HT-29 (cell line): ENCODE measurements around the gene ANO1. TPM values are rescaled to one million over a fixed set of nuclear protein-coding genes. Genes with fewer than 3 reads are reported as not detected.
A peak's percentile ranks its signal among the peaks of the same experiment; 100 is the strongest.

Experiments
- DNase-seq: peaks from one replicate; pipeline ENCODE4 v3.0.0-alpha.2; 2015; ENCODE audit warnings: low spot score
- total RNA-seq: library from RNA; depleted of rRNA; stranded (reverse); fragments of >200 nt; shearing (Covaris generic); gene quantifications from 2 replicates; pipeline ENCODE4 v1.2.3, GENCODE V29; 2014

ANO1 gene
- total RNA-seq, 1 experiment from 2014 or later: 114 TPM

- DNase-seq: no peak
These were observed 17.6 kb downstream of the ANO1 start for GRCh38 chr11:70095541-70096252.

DNA sequence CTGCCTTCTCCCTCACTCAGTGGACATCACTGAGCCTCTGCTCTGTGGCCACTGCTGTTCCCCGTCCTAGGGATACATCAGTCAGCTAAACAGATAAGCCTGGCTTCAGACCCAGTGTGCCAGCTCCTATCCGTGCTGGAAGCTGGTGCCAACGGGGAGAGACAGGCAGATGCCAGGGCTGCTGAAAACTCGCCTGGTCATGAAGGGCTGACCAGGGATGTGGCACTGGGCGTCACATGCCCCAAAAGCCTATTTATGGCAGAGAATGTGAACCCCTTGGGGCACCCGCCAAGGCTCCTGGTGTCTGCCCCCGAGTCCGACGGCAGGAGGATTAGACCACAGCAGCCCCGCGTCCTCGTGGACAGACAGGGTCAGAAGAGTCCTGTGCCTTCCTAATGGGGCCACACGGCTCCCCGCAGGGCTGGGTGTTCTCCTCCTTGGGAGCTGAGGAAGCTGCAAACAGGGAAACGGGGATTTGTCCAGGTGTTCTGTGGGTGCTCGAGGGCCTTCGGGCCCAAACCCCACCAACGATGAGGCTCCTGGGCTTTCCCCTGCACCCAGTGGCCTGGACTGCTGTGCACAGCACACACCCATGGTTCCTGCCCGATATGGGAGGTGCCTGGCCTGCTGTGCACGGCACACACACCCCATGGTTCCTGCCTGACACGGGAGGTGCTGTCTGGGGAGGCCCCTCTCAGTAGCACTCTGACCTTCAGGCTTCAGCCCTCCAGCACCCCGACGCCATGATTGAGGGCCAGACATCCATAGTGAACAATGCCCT lies 19.9 kb downstream of the ANO1 start:
- no peak for DNase-seq

- DNase-seq: no peak
These were observed 20.8 kb downstream of the ANO1 start for GRCh38 chr11:70098936-70099335.

DNA sequence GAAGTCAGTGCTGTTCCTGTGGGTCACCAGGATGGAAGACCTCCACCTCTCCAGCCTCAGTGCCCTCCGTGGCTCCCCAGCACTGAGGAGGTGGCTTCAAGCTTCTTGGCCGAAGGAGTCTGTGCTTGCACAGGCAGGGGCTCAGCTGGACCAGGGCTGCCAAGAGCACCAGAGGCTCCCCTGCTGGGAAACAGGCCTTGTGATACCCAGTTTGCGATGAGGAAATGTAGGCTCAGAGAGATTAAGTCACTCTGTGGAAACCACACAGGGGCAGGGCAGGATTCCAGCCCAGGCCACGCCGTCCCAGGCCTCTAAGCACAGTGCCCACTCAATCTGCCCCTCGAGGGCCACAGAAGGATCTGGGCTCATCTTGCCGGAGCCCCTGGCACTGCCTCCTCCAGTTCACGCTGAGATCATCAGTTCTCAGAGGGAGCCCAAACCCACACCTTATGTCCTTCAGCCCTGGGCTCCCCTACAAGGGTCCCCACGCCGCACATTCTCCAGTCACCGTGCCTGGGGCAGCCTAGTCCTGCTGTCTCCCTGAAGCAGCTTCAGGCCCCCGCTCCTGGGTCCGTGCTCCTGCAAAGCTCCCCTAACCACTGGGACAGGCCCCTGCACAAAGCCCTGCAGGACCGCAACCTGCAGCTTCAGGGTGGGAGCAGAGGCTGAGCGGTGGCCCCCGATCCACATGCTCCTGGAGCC lies 21.6 kb downstream of the ANO1 start:
- DNase-seq: no peak

DNA sequence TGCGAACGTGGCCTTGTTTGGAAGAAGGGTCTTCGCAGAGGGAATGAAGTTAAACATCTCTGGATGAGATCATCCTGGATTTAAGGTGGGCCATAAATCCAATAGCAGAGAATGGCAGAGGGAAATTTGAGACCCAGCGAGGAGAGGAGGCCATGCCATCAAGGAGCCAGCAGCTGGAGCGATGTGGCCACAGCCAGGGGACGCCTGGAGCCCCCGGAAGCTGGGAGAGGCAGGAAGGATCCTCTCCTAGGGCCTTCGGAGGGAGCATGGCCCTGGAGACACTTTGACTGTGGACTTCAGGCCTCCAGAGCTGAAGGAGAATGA lies 22.1 kb downstream of the ANO1 start:
- no peak for DNase-seq

- no peak for DNase-seq
These were observed 22.7 kb downstream of the ANO1 start for GRCh38 chr11:70100791-70101190.

DNA sequence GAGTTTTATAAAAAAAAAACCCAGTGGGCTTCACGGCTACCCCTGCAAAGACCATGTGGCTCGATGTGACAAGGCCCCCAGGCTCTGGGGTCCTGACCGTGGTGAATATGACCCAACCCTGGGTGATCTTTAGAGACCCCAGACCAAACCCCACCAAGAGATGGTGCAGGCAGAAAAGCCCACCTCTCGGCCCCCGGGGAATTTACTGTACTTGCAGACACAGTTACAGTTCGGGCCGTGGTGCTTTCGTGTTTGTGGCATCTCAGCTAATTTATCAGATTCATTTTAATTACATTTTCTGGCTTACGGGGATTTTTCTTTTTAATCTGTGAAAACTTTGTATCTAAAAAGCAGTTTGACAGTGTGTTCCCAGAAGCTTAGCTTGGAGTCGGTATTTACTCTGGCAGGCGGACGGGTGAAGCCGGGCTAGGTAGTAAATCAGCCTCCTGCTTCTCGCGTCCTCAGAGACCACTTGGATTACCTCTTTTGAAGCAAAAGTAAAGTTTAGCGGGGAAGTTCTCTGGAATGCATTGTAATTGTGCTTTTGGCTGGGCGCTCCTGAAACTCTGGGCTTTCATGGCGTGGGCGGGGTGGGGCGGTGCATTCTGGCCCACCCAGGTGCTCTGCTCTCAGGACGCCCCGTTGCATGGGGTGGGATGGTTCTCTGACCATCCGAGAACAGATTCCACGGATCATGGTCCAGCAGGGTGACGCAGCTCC lies 25.3 kb downstream of the ANO1 start:
- no peak for DNase-seq

DNA sequence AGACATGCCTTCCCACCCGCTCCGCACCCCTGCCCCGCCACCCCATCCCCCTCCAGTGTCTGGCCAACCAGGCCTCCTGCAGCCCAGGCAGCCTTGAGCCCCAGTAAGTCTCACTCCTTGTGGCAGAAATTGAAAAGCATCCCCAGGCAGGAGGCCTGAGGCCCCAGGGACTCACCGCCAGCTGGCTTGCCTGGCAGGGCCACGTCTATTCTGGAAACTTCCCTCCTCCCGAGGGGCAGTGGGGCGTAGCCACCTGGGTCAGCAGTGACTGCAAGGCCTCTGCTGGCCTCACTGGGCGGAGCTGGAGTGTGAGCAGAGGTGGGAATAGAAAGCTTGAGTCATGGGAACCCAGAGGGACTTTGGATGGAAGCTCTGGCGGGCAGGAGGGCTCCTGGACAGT lies 26.3 kb downstream of the ANO1 start:
- DNase-seq: peak; percentile 60

DNA sequence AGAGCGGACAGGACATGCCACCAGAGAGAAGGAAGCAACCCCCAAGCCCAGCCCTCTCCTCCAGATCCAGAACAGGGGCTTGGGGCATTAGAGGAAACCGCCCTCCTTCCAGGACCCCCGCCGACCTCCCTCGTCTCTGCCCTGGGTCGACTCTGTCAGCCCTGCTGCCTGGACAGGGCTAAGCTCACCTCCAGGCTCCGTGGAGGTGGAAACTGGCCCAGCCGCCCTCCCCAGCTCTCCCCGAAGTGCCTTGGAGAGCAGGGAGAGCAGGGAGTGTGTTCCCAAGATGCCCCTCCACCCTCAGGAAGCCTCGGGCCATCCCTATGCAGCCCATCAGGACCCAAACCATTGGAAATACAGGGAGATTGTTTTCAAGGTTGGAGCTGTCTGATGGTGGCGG lies 26.8 kb downstream of the ANO1 start:
- DNase-seq: no peak

DNA sequence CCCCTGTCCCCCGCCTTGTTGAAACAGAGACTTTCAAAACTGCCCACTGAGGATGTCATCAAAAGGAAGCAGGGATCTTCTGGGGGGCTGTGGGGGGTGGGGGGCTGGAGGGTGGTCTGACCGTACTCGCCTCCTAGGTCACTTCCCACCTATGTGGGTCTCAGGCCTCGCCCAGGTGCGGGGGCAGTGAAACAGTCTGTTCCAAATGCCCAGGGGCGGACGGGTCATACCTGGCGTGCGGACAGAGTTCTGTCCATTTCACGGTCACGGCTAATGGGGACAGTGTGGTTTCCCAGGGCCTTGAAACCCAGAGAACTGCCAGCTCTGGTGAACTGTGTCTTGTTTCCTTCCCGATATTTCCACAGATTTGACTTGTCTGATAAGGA lies 27.2 kb downstream of the ANO1 start:
- no peak for DNase-seq

- no peak for DNase-seq
These were observed 27.8 kb downstream of the ANO1 start for GRCh38 chr11:70105755-70106571.

GRCh38 chr11:70106757-70107156 lies 28.6 kb downstream of the ANO1 start:
- DNase-seq: no peak

DNA sequence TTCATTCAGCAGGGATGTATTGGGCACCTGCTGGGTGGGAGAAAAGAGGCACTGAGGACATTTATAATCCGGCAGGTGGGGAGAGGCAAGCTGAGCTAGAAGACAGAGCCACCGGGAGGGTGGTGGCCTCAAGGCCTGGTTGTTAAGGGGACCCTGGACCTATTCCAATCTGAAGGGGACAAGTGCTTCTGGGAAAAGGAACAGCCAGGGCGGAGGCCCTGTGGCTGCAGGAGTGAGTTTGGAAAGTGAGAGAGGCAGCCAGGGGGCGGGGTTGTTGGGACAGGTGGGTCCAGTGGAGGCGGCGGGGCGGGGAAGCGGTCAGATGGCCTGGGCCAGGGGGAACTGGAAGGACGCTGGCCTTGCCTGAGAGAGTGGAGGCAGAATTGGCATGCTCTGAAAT lies 29.1 kb downstream of the ANO1 start:
- no peak for DNase-seq

DNA sequence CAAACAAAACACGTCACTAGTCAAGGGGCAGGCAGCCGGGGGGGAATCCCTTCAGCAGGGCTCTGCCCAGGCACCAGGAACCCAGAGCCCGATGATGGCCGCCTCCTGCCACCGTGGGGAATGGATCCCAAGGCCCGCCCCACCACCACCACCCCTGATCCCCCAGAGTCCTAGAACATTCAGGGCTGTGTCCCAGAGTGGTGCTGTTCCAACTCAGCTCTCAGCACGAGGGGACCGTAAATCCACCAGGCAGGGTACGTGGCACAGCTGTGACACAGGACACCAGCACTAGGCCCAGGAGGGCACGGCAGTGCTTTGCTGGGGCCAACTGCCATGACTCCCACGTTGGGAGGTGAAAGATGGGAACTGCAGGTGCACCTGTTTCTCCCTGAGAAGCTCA lies 29.6 kb downstream of the ANO1 start:
- DNase-seq: no peak

DNA sequence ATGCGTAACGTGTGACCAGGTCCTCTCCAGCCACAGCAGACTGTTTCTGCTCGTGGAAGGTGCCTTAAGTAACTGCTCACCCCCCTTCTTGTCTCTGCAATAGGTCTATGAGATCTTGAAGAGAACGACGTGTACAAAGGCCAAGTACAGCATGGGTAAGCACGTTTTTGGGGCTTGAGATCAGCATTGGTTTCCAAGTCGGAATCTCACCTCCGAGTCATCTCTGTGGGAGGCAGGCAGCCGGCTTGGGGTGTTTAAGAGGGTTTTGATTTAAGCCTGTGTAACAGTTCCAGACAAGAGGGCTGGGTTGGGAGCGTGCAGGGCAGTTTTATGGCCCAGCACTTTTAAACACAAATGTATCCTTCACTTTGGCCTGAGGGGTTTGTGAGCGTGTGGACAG lies 30.1 kb downstream of the ANO1 start:
- DNase-seq: no peak

DNA sequence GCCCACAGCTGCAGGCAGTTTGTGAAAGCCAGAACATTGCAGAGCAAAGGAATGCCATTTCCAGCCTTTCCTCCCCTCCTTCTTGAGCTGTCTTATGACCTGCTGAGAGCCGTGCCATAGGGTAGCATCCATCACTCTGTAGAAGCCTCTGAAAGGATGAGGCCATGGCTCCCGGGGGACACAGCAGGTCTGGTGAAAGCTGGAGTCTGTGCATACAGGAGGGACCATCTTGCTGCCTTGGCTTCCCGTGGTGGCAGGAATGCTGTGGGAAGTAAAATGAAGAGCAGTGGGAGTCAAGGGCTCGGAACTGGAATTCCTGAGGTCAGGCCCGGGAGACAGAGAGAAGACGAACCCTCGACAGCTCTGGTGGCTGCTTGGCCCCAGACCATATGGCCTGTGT lies 30.9 kb downstream of the ANO1 start:
- DNase-seq: no peak

DNA sequence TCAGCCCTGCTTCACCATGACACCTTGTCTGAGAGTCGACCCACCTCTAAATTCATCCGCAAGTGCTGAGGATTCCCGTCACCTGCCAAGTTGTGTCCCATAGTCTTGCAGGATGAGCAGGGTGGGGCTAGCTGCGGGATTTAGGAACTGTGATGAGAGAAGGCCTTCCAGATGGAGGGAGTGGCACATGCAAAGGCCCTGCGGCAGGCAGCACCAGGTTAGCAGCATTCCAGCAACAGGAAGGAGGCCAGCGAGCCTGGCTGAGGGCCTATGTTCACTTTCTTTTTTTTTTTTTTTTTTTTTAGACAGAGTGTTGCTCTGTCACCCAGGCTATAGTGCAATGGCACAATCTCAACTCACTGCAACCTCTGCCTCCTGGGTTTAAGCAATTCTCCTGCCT lies 31.8 kb downstream of the ANO1 start:
- DNase-seq: no peak

- no peak for DNase-seq
These were observed 32.5 kb downstream of the ANO1 start for GRCh38 chr11:70110538-70111055.

GRCh38 chr11:70111269-70112016 lies 33.3 kb downstream of the ANO1 start:
- DNase-seq: peak; percentile 25

- no peak for DNase-seq
These were observed 33.9 kb downstream of the ANO1 start for GRCh38 chr11:70112017-70112434.
